ENCODE results near the gene ANKRD13A. TPM values are rescaled to one million over a fixed set of nuclear protein-coding genes. Genes with fewer than 3 reads are reported as not detected.

Gene ANKRD13A
- total and polyA plus RNA-seq, 2 of the 13 experiments (the other 11 are each of a cell fraction or from before 2014, with no cell fraction given) = 34.1 to 41.6 TPM

DNA sequence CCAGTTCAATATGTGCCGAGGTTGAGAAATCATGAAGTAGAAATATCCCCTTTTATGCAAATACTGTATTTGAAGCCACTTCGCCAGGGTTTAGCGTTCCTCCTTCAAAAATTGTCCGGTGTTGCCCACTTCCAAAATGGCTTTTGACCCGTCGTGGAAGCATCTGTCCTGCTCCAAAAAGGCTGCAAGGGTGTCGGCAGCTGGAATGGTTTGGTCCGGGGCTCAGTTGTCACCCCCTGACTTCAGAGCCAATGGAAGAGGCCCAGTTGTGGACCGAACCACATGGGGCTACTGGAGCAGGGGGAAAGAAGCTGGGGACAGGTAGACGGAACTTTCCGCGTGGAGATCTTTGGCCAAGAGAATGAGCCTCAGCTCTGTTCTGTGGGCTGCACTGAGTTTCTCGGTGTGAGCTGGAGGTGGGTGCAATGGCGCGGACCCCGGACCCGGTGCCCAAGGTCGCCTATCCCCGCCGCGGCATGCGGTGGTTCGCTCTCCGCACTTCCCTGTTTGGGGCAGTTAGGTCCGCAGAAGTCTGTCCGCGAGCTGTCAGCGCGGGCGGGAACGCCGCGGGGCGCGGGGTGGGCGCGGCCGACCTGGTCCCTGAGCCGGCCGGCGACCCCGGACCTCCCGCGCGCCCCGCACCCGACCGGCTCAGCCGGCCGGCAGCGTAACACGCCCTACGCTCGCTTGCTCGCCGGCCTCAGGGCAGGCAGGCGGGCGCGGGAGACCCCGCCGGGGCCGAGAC, at the start of gene ANKRD13A (continued):
- TF ChIP-seq, protein P1, sequence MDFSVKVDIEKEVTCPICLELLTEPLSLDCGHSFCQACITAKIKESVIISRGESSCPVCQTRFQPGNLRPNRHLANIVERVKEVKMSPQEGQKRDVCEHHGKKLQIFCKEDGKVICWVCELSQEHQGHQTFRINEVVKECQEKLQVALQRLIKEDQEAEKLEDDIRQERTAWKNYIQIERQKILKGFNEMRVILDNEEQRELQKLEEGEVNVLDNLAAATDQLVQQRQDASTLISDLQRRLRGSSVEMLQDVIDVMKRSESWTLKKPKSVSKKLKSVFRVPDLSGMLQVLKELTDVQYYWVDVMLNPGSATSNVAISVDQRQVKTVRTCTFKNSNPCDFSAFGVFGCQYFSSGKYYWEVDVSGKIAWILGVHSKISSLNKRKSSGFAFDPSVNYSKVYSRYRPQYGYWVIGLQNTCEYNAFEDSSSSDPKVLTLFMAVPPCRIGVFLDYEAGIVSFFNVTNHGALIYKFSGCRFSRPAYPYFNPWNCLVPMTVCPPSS (IDR thresholded peaks at IDR 0.05) = no peak
- TF ChIP-seq, protein P2, sequence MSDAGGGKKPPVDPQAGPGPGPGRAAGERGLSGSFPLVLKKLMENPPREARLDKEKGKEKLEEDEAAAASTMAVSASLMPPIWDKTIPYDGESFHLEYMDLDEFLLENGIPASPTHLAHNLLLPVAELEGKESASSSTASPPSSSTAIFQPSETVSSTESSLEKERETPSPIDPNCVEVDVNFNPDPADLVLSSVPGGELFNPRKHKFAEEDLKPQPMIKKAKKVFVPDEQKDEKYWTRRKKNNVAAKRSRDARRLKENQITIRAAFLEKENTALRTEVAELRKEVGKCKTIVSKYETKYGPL (CRISPR knock-in tag; IDR thresholded peaks at IDR 0.05) = no peak; the same call in 1 of the 2 replicates
- TF ChIP-seq YEATS2 (CRISPR knock-in tag; IDR thresholded peaks at IDR 0.05; ENCODE audit: borderline replicate concordance) = peak; percentile 73; the same call in 1 of the 2 replicates
- TF ChIP-seq RFXAP (CRISPR knock-in tag; IDR thresholded peaks at IDR 0.05; ENCODE audit: borderline replicate concordance) = peak; percentile 58
- TF ChIP-seq EED (CRISPR knock-in tag; IDR thresholded peaks at IDR 0.05) = no peak
- TF ChIP-seq ZNF44 (CRISPR knock-in tag; IDR thresholded peaks at IDR 0.05) = no peak
- no peak for TF ChIP-seq AGO1 (IDR thresholded peaks at IDR 0.05; ENCODE audit: low read depth, low read length, poor library complexity, severe bottlenecking)
- TF ChIP-seq TEAD3 (CRISPR knock-in tag; optimal IDR thresholded peaks at IDR 0.05; ENCODE audit: borderline replicate concordance) = peak; percentile 37
- TF ChIP-seq, protein P3, sequence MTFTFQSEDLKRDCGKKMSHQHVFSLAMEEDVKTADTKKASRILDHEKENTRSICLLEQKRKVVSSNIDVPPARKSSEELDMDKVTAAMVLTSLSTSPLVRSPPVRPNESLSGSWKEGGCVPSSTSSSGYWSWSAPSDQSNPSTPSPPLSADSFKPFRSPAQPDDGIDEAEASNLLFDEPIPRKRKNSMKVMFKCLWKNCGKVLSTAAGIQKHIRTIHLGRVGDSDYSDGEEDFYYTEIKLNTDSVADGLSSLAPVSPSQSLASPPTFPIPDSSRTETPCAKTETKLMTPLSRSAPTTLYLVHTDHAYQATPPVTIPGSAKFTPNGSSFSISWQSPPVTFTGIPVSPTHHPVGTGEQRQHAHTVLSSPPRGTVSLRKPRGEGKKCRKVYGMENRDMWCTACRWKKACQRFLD (CRISPR knock-in tag; IDR thresholded peaks at IDR 0.05; ENCODE audit: borderline replicate concordance) = no peak; the same call in 1 of the 2 replicates
- 0 out of 2 replicates have a peak, but pooled peaks have one; percentile 65 for TF ChIP-seq ZNF431 (CRISPR knock-in tag; IDR thresholded peaks at IDR 0.05; ENCODE audit: borderline replicate concordance, low read depth)
- TF ChIP-seq SP5 (CRISPR knock-in tag; IDR thresholded peaks at IDR 0.05; ENCODE audit: borderline replicate concordance, low read depth) = no peak
- peak; percentile 57 for TF ChIP-seq BORCS8-MEF2B (CRISPR knock-in tag; IDR thresholded peaks at IDR 0.05)
- no peak for TF ChIP-seq ZNF782 (CRISPR knock-in tag; IDR thresholded peaks at IDR 0.05; ENCODE audit: borderline replicate concordance)
- TF ChIP-seq, protein P4, sequence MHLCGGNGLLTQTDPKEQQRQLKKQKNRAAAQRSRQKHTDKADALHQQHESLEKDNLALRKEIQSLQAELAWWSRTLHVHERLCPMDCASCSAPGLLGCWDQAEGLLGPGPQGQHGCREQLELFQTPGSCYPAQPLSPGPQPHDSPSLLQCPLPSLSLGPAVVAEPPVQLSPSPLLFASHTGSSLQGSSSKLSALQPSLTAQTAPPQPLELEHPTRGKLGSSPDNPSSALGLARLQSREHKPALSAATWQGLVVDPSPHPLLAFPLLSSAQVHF (CRISPR knock-in tag; IDR thresholded peaks at IDR 0.05) = no peak
- TF ChIP-seq, protein P5, sequence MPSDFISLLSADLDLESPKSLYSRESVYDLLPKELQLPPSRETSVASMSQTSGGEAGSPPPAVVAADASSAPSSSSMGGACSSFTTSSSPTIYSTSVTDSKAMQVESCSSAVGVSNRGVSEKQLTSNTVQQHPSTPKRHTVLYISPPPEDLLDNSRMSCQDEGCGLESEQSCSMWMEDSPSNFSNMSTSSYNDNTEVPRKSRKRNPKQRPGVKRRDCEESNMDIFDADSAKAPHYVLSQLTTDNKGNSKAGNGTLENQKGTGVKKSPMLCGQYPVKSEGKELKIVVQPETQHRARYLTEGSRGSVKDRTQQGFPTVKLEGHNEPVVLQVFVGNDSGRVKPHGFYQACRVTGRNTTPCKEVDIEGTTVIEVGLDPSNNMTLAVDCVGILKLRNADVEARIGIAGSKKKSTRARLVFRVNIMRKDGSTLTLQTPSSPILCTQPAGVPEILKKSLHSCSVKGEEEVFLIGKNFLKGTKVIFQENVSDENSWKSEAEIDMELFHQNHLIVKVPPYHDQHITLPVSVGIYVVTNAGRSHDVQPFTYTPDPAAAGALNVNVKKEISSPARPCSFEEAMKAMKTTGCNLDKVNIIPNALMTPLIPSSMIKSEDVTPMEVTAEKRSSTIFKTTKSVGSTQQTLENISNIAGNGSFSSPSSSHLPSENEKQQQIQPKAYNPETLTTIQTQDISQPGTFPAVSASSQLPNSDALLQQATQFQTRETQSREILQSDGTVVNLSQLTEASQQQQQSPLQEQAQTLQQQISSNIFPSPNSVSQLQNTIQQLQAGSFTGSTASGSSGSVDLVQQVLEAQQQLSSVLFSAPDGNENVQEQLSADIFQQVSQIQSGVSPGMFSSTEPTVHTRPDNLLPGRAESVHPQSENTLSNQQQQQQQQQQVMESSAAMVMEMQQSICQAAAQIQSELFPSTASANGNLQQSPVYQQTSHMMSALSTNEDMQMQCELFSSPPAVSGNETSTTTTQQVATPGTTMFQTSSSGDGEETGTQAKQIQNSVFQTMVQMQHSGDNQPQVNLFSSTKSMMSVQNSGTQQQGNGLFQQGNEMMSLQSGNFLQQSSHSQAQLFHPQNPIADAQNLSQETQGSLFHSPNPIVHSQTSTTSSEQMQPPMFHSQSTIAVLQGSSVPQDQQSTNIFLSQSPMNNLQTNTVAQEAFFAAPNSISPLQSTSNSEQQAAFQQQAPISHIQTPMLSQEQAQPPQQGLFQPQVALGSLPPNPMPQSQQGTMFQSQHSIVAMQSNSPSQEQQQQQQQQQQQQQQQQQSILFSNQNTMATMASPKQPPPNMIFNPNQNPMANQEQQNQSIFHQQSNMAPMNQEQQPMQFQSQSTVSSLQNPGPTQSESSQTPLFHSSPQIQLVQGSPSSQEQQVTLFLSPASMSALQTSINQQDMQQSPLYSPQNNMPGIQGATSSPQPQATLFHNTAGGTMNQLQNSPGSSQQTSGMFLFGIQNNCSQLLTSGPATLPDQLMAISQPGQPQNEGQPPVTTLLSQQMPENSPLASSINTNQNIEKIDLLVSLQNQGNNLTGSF (CRISPR knock-in tag; IDR thresholded peaks at IDR 0.05) = no peak
- TF ChIP-seq ZNF138 (CRISPR knock-in tag; IDR thresholded peaks at IDR 0.05; ENCODE audit: low read depth) = no peak
- no peak for TF ChIP-seq MAFK (conservative IDR thresholded peaks at IDR 0.05 in 1 of 2, IDR thresholded peaks at IDR 0.05 in 1 of 2; ENCODE audit: low read length in 2 of 2)
- TF ChIP-seq, protein P6, sequence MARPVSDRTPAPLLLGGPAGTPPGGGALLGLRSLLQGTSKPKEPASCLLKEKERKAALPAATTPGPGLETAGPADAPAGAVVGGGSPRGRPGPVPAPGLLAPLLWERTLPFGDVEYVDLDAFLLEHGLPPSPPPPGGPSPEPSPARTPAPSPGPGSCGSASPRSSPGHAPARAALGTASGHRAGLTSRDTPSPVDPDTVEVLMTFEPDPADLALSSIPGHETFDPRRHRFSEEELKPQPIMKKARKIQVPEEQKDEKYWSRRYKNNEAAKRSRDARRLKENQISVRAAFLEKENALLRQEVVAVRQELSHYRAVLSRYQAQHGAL (CRISPR knock-in tag; IDR thresholded peaks at IDR 0.05; ENCODE audit: not compliant biosample characterization) = no peak

Measured in HepG2 (cell line).